AG09319 (cell line): Measurements from ENCODE around the gene AAR2.

ENCODE experiments used
- DNase-seq: peaks from one replicate; pipeline ENCODE4 v3.0.0-alpha.2; 2010; ENCODE audit warnings: low read depth; ENCODE audit errors: extremely low read depth
- TF ChIP-seq, protein P1 (sequence below): IDR thresholded peaks from 2 replicates; pipeline ENCODE4 v1.5.1; 2011; ENCODE audit warnings: low read depth, mild to moderate bottlenecking, inconsistent platforms, low read length, moderate library complexity

The AAR2 gene

DNA sequence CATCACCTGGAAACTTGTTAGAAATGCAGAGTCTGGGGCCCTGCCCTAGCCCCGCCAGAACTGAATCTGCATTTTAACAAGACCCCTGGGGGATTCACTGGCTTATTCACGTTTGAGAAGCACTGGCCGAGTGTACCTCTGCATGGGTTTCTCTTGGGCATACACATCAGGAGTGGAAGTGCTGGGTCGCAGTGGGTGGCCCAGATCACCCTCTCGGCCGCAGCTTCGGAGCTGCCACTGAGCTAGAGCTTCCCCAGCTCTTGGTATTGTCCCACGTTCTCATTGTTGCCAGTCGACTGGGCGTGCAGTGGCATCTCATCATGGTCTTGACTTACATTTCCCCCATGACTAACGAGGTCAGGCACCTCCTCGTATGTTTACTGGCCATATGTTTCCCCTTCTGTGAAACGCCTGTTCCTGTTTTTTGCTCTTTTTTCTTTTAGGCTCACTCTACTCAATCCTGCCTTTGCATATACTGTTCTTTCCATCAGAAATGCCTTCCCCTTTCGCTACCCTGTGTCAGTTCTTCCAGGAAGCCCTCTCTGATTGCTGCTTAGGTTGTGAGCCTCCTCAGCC lies 66.8 kb downstream of the AAR2 start:
- TF ChIP-seq, protein P1, sequence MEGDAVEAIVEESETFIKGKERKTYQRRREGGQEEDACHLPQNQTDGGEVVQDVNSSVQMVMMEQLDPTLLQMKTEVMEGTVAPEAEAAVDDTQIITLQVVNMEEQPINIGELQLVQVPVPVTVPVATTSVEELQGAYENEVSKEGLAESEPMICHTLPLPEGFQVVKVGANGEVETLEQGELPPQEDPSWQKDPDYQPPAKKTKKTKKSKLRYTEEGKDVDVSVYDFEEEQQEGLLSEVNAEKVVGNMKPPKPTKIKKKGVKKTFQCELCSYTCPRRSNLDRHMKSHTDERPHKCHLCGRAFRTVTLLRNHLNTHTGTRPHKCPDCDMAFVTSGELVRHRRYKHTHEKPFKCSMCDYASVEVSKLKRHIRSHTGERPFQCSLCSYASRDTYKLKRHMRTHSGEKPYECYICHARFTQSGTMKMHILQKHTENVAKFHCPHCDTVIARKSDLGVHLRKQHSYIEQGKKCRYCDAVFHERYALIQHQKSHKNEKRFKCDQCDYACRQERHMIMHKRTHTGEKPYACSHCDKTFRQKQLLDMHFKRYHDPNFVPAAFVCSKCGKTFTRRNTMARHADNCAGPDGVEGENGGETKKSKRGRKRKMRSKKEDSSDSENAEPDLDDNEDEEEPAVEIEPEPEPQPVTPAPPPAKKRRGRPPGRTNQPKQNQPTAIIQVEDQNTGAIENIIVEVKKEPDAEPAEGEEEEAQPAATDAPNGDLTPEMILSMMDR: no peak
- no peak for DNase-seq

DNA sequence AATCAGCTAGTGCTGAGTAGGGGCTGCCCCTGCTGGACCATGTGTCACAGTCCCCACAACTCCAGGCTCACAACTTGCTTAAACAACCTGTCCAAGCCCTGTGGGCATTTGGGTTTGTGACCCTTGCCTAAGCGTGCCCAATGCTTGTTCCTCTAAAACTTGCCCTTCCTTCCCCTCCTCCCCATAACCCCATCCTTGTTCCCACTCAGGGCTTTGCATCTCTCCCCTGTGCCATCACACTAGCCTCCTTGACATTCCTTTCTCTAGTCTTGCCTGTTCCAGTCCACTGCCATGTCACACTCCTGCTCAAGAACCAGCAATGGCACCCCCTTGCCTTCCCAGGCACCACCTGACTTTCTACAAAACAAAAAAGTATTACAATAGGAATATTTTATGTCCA lies 67.6 kb downstream of the AAR2 start:
- DNase-seq: no peak
- TF ChIP-seq, protein P1: no peak

DNA sequence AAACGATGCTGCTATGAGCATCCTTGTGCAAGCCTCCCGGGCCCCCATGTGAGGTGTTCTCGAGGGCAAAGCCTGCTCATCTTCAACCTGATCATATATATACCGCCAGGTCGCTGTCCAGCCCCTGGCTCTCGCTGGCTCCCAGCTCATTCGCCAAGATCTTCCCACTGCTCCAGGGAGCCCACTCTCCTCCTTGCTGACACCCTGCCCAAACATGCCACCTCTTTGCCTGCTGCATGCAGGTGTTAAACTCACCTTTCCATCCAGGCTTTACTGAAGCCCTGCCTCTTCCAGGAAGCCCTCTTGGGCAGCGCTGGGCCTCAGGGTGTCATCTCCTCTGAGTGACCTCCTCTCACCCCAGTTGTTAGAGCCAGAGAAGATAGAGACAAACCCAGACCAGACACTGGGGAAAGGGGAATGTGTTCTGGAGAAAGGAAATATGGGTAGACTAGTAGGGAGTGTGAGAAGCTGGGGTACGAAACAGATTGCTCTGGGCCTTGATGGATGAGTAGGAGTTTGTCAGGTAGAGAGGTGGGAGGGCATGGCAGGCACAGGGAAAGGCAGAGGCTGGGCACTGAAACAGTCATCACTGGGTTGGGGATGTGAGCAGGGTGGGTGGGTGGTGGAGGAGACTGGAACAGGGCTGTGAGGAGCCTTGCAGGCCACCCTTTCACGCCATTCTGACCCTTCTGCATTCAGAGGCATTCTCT lies 68.7 kb downstream of the AAR2 start:
- TF ChIP-seq, protein P1: no peak
- no peak for DNase-seq

DNA sequence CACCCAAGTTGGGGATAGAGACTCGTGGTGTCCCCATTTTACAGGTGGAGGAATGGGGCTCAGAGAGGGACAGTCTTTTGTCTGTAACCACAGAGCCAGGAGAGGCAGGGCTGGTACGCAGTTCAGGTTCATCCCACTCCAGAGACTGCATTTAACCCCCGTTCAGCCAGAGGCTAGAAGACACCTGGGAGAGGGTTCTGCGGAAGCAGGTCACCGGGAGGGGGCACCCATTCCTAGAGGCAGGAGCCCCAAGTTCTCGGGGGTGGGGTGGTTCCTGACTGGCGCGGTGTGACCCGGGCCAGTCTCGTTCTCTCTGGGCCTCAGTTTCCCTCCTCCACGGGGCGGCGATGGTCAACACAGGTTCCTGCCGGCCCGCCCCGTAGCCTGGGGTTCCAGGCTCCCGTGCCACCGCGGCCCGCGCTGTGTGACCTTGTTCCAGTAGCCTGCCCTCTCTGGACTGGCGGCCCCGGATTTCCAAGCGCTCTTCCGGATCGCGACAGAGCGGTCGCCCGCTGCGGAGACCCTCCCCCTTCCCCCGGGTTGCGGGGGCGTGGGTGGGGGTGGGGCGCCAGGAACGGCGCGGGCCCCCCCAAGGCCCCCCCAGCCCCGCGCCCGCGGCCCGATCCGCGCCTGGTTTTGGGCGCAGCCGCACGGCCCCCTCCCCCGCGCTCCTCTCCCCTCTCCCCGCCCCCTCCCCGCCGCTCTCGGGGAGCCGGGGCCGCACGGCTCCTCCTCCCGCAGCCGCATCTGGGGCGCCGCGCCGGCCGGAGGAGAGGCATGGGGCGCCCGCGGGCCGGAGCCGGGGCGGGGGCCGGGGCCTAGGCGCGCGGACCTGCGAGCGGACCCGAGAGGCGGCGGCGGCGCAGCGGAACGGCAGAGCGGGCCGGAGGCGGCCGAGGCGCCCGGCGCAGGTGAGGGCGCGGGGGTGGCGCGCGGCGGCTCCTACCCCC lies 69.6 kb downstream of the AAR2 start, which contains the start of gene DLGAP4:
DLGAP4 (plus strand) TSS at position 738 of the 950 bp plus-strand sequence. CDS start 125,379 bp downstream, outside the sequence.
- TF ChIP-seq, protein P1: no peak
- no peak for DNase-seq
